H9 (cell line): ENCODE results near the gene GRIA1. TPM values are rescaled to one million over a fixed set of nuclear protein-coding genes. Genes with fewer than 3 reads are reported as not detected.

ENCODE experiments used
- DNase-seq: peaks from one replicate; pipeline ENCODE4 v3.0.0-alpha.2; 2017
- H2AFZ ChIP-seq: one replicate; pipeline ENCODE4 v1.6.1; 2013; ENCODE audit warnings: mild to moderate bottlenecking, low read length, control low read depth, moderate library complexity
- H2AK5ac ChIP-seq: 2 replicates; pipeline ENCODE4 v1.6.1; 2013; ENCODE audit warnings: low read length, control low read depth, mixed read lengths; ENCODE audit not compliant: insufficient read length
- H2BK120ac ChIP-seq: one replicate; pipeline ENCODE4 v1.6.1; 2013; ENCODE audit warnings: low read depth, mild to moderate bottlenecking, low read length, control low read depth, inconsistent platforms; ENCODE audit not compliant: poor library complexity, severe bottlenecking
- H2BK12ac ChIP-seq: 2 replicates; pipeline ENCODE4 v1.6.1; 2013; ENCODE audit warnings: low read length, control low read depth, mixed read lengths, low read depth; ENCODE audit not compliant: insufficient read length
- H2BK15ac ChIP-seq: 2 replicates; pipeline ENCODE4 v1.6.1; 2013; ENCODE audit warnings: low read depth, low read length, control low read depth
- H2BK20ac ChIP-seq: one replicate; pipeline ENCODE4 v1.6.1; 2013; ENCODE audit warnings: low read depth, mild to moderate bottlenecking, low read length, control low read depth, inconsistent platforms; ENCODE audit not compliant: poor library complexity, severe bottlenecking
- H2BK5ac ChIP-seq: 2 replicates; pipeline ENCODE4 v1.6.1; 2013; ENCODE audit warnings: low read length, control low read depth, mixed read lengths; ENCODE audit not compliant: insufficient read length
- H3K14ac ChIP-seq: 2 replicates; pipeline ENCODE4 v1.6.1; 2013; ENCODE audit warnings: low read length, control low read depth; ENCODE audit not compliant: insufficient read depth
- H3K18ac ChIP-seq: 2 replicates; pipeline ENCODE4 v1.6.1; 2013; ENCODE audit warnings: low read depth, mild to moderate bottlenecking, mixed read lengths, low read length, control low read depth; ENCODE audit not compliant: insufficient read length
- H3K23ac ChIP-seq: 2 replicates; pipeline ENCODE4 v1.6.1; 2013; ENCODE audit warnings: low read length, control low read depth, mixed read lengths, low read depth; ENCODE audit not compliant: insufficient read length
- H3K23me2 ChIP-seq: 2 replicates; pipeline ENCODE4 v1.6.1; 2013; ENCODE audit warnings: low read depth, mild to moderate bottlenecking, mixed read lengths, low read length, control low read depth; ENCODE audit not compliant: insufficient read length, poor library complexity, severe bottlenecking
- H3K27ac ChIP-seq: 2 replicates; pipeline ENCODE4 v1.5.1; 2013; ENCODE audit warnings: low read length, control low read depth, mixed read lengths, low read depth; ENCODE audit not compliant: insufficient read length
- H3K27me3 ChIP-seq: 2 replicates; pipeline ENCODE4 v1.6.1; 2013; ENCODE audit warnings: low read length, control low read depth, inconsistent platforms; ENCODE audit not compliant: insufficient read depth
- H3K4ac ChIP-seq: 2 replicates; pipeline ENCODE4 v1.6.1; 2013; ENCODE audit warnings: low read depth, mild to moderate bottlenecking, control low read depth, inconsistent platforms, low read length, moderate library complexity
- H3K4me1 ChIP-seq: 2 replicates; pipeline ENCODE4 v1.6.1; 2013; ENCODE audit warnings: low read length, control low read depth, inconsistent platforms; ENCODE audit not compliant: insufficient read depth
- H3K4me2 ChIP-seq: 2 replicates; pipeline ENCODE4 v1.6.1; 2013; ENCODE audit warnings: low read length, control low read depth, mixed read lengths; ENCODE audit not compliant: insufficient read length, insufficient read depth
- H3K56ac ChIP-seq: 2 replicates; pipeline ENCODE4 v1.6.1; 2013; ENCODE audit warnings: low read depth, mild to moderate bottlenecking, mixed read lengths, low read length, control low read depth; ENCODE audit not compliant: insufficient read length
- H3K79me1 ChIP-seq: 2 replicates; pipeline ENCODE4 v1.6.1; 2013; ENCODE audit warnings: low read depth, mild to moderate bottlenecking, moderate library complexity, low read length, control low read depth, inconsistent platforms; ENCODE audit not compliant: insufficient read depth, poor library complexity, severe bottlenecking
- H3K79me2 ChIP-seq: 2 replicates; pipeline ENCODE4 v1.6.1; 2013; ENCODE audit warnings: low read length, control low read depth, inconsistent platforms; ENCODE audit not compliant: insufficient read depth
- H3K9ac ChIP-seq: 2 replicates; pipeline ENCODE4 v1.6.1; 2013; ENCODE audit warnings: low read length, control low read depth, mixed read lengths; ENCODE audit not compliant: insufficient read length; ENCODE audit errors: extremely low read depth
- H3K9me3 ChIP-seq: one replicate; pipeline ENCODE4 v1.6.1; 2013; ENCODE audit warnings: low read depth, low read length, inconsistent platforms; ENCODE audit not compliant: control insufficient read depth
- H3T11ph ChIP-seq: one replicate; pipeline ENCODE4 v1.6.1; 2013; ENCODE audit warnings: mild to moderate bottlenecking, low read length, control low read depth, inconsistent platforms
- H4K20me1 ChIP-seq: one replicate; pipeline ENCODE4 v1.6.1; 2013; ENCODE audit not compliant: control insufficient read depth, insufficient read length, insufficient read depth
- H4K5ac ChIP-seq: 2 replicates; pipeline ENCODE4 v1.6.1; 2013; ENCODE audit warnings: low read depth, mild to moderate bottlenecking, mixed read lengths, low read length, control low read depth; ENCODE audit not compliant: insufficient read length
- H4K8ac ChIP-seq: replicated peaks from 2 replicates; pipeline ENCODE4 v1.6.1; 2013; ENCODE audit warnings: low read length, control low read depth, mixed read lengths, low read depth; ENCODE audit not compliant: insufficient read length
- H4K91ac ChIP-seq: 2 replicates; pipeline ENCODE4 v1.6.1; 2013; ENCODE audit warnings: low read depth, mild to moderate bottlenecking, moderate library complexity, mixed read lengths, low read length, control low read depth; ENCODE audit not compliant: insufficient read length
- H3K27ac Mint-ChIP-seq, 3 experiments: 2 replicates in 2 of 3; 3 replicates in 1 of 3; pipeline ENCODE4 v1.8.0; 2020 to 2021; ENCODE audit warnings: mixed read lengths in 3 of 3, mild to moderate bottlenecking in 1 of 3, moderate library complexity in 1 of 3
- H3K27me3 Mint-ChIP-seq: 2 replicates; pipeline ENCODE4 v1.8.0; 2021; ENCODE audit warnings: low read depth, mild to moderate bottlenecking, moderate library complexity, mixed read lengths
- H3K36me3 Mint-ChIP-seq, 3 experiments: 2 replicates in 2 of 3; 3 replicates in 1 of 3; pipeline ENCODE4 v1.8.0; 2020 to 2021; ENCODE audit warnings: low read depth in 3 of 3, mixed read lengths in 3 of 3; ENCODE audit not compliant: insufficient read depth in 1 of 3
- H3K4me1 Mint-ChIP-seq, 2 experiments: 2 replicates each; pipeline ENCODE4 v1.8.0; 2020; ENCODE audit warnings: mixed read lengths in 2 of 2
- H3K4me3 Mint-ChIP-seq, 2 experiments: 2 replicates in 1 of 2; 3 replicates in 1 of 2; pipeline ENCODE4 v1.8.0; 2020 to 2021; ENCODE audit warnings: mild to moderate bottlenecking in 2 of 2, mixed read lengths in 2 of 2, moderate library complexity in 1 of 2
- H3K9me3 Mint-ChIP-seq, 2 experiments: 2 replicates in 1 of 2; 3 replicates in 1 of 2; pipeline ENCODE4 v1.8.0; 2020; ENCODE audit warnings: mild to moderate bottlenecking in 2 of 2, mixed read lengths in 2 of 2, moderate library complexity in 1 of 2
- WGBS: extraction: QIAGEN DNeasy Blood & Tissue Kit; methylation state at CpG from one replicate; pipeline ENCODE4 v1.1.7; 2013; ENCODE audit warnings: missing lambda C conversion rate, low lambda C conversion rate, mixed read lengths; ENCODE audit not compliant: insufficient read length; ENCODE audit errors: extremely low coverage; 5-methylcytosine and 5-hydroxymethylcytosine counted together
- total RNA-seq: library from RNA; stranded (reverse); gene quantifications from 2 replicates; pipeline ENCODE4 v1.2.1, GENCODE V29; 2021
- TF ChIP-seq, protein P1 (sequence below): fragments of 200-600 bp; sonication (generic); conservative IDR thresholded peaks from 3 replicates; pipeline ENCODE4 v1.8.0; 2021; ENCODE audit warnings: antibody characterized with exemption, mild to moderate bottlenecking

GRIA1 gene
- total RNA-seq, 1 experiment from 2014 or later, result 0.52 TPM

DNA sequence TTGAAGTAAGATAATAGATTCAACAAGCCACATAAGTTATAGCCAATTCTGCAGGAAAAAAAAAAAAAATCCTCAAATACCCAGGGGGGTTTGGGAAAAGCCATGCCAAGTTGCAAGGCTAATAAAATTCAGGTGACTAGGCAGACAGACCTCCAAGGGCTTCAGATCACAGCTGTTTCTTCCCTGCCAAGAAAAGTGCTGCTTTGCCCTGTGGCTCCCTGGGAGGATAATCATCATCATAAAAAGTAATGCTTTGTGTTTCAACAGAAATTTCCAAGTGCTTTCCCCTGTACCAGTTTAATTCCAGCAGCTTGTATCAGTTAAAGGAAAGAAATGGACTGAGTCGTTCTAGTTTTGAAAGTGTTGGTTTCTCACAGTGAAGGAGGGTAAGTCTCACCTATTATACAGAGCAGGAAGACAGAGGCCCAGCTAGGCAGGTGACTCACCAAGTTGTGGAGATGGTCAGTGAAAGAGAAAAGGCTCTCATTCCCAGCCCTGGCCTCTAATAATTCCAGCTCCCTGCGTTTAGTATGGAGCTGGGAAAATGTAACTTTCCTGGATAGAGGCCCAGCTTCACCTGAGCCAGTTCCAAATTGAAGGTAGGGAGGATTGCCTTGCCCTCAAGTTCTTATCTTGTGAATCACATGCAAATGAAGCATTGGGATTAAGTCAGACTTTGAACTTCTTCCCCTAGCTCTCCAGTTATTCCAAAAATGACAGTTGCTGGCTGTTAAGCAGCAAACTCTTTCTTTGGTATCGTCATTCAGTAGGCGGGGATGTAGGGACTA, 263.4 kb downstream of the GRIA1 start:
- H3K9me3 ChIP-seq, result no peaks in the 10 kb centered on the region
- H3K27ac ChIP-seq, result no peak overlapping the region
- WGBS, result no CpG with 5 or more reads among the region's 4 CpGs

More for the DNA sequence above, 263.4 kb downstream of the GRIA1 start:
- Histone ChIP-seq H3K56ac (no peak overlapping the region), H3K4me1 (no peaks in the 10 kb centered on the region), H2BK120ac (no peak overlapping the region), H3K23me2 (no peaks in the 10 kb centered on the region), H3K79me1 (no peaks in the 10 kb centered on the region), H3K27me3 (no peaks in the 10 kb centered on the region), H2AFZ (no peak overlapping the region), H2BK12ac (no peak overlapping the region), H3K18ac (no peak overlapping the region), H2BK15ac (no peak overlapping the region), H3K4ac (no peak overlapping the region), H4K8ac (no peak overlapping the region), H3K9ac (no peak overlapping the region), H3K23ac (no peak overlapping the region), H3K4me2 (no peak overlapping the region), H2BK5ac (no peak overlapping the region), H3K79me2 (no peaks in the 10 kb centered on the region), H4K91ac (no peak overlapping the region), H3T11ph (no peak overlapping the region), H4K5ac (no peak overlapping the region), H4K20me1 (no peaks in the 10 kb centered on the region), H2AK5ac (no peak overlapping the region), H2BK20ac (no peak overlapping the region), H3K14ac (no peak overlapping the region)
- no peaks in the 10 kb centered on the region for H3K9me3 Mint-ChIP-seq
- H3K4me1 Mint-ChIP-seq, result peaks cover 7 to 8% of the 10 kb centered on the region in 2 experiments; a peak in 3 of 4 replicates
- TF ChIP-seq, protein P1, sequence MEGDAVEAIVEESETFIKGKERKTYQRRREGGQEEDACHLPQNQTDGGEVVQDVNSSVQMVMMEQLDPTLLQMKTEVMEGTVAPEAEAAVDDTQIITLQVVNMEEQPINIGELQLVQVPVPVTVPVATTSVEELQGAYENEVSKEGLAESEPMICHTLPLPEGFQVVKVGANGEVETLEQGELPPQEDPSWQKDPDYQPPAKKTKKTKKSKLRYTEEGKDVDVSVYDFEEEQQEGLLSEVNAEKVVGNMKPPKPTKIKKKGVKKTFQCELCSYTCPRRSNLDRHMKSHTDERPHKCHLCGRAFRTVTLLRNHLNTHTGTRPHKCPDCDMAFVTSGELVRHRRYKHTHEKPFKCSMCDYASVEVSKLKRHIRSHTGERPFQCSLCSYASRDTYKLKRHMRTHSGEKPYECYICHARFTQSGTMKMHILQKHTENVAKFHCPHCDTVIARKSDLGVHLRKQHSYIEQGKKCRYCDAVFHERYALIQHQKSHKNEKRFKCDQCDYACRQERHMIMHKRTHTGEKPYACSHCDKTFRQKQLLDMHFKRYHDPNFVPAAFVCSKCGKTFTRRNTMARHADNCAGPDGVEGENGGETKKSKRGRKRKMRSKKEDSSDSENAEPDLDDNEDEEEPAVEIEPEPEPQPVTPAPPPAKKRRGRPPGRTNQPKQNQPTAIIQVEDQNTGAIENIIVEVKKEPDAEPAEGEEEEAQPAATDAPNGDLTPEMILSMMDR, result no peak
- no peak overlapping the region for H3K4me3 Mint-ChIP-seq
- H3K36me3 Mint-ChIP-seq, result no peaks in the 10 kb centered on the region
- no peaks in the 10 kb centered on the region for H3K27me3 Mint-ChIP-seq
- H3K27ac Mint-ChIP-seq, result no peak overlapping the region; a peak in 2 of 7 replicates
- DNase-seq, result no peak
